ENCODE data around the gene PINK1.

GRCh38 chr1:20632386-20632785, 872 bp upstream of the PINK1 start:
- TF ChIP-seq, protein P1, sequence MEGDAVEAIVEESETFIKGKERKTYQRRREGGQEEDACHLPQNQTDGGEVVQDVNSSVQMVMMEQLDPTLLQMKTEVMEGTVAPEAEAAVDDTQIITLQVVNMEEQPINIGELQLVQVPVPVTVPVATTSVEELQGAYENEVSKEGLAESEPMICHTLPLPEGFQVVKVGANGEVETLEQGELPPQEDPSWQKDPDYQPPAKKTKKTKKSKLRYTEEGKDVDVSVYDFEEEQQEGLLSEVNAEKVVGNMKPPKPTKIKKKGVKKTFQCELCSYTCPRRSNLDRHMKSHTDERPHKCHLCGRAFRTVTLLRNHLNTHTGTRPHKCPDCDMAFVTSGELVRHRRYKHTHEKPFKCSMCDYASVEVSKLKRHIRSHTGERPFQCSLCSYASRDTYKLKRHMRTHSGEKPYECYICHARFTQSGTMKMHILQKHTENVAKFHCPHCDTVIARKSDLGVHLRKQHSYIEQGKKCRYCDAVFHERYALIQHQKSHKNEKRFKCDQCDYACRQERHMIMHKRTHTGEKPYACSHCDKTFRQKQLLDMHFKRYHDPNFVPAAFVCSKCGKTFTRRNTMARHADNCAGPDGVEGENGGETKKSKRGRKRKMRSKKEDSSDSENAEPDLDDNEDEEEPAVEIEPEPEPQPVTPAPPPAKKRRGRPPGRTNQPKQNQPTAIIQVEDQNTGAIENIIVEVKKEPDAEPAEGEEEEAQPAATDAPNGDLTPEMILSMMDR (IDR thresholded peaks at IDR 0.05; ENCODE audit: low read depth, low read length, poor library complexity, severe bottlenecking) = no peak
- TF ChIP-seq EZH2phosphoT487 (IDR thresholded peaks at IDR 0.05; ENCODE audit: borderline replicate concordance, low read length) = no peak

Measured in DOHH2 (cell line).